Hepatocyte (in vitro differentiated cells): ENCODE results near the gene NRG3.

ENCODE experiments used
- EZH2 ChIP-seq: fragments of 200-600 bp; sonication (generic); IDR thresholded peaks from 2 replicates; pipeline ENCODE4 v1.6.1; 2016; ENCODE audit warnings: antibody characterized with exemption, mild to moderate bottlenecking, borderline replicate concordance
- EZH2phosphoT487 ChIP-seq: fragments of 200-600 bp; sonication (generic); IDR thresholded peaks from one replicate; pipeline ENCODE4 v1.6.1; 2018; ENCODE audit warnings: antibody characterized with exemption, mild to moderate bottlenecking, low read depth, moderate library complexity; ENCODE audit not compliant: unreplicated experiment, severe bottlenecking
- TF ChIP-seq, protein P1 (sequence below): fragments of 200-600 bp; sonication (generic); IDR thresholded peaks from 2 replicates; pipeline ENCODE4 v1.5.1; 2016; ENCODE audit warnings: antibody characterized with exemption, mild to moderate bottlenecking; ENCODE audit not compliant: poor library complexity

- TF ChIP-seq, protein P1, sequence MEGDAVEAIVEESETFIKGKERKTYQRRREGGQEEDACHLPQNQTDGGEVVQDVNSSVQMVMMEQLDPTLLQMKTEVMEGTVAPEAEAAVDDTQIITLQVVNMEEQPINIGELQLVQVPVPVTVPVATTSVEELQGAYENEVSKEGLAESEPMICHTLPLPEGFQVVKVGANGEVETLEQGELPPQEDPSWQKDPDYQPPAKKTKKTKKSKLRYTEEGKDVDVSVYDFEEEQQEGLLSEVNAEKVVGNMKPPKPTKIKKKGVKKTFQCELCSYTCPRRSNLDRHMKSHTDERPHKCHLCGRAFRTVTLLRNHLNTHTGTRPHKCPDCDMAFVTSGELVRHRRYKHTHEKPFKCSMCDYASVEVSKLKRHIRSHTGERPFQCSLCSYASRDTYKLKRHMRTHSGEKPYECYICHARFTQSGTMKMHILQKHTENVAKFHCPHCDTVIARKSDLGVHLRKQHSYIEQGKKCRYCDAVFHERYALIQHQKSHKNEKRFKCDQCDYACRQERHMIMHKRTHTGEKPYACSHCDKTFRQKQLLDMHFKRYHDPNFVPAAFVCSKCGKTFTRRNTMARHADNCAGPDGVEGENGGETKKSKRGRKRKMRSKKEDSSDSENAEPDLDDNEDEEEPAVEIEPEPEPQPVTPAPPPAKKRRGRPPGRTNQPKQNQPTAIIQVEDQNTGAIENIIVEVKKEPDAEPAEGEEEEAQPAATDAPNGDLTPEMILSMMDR = no peak
- TF ChIP-seq EZH2 (no peak), EZH2phosphoT487 (no peak)
Observed at GRCh38 chr10:82668221-82668895, 793.4 kb downstream of the NRG3 start.
